DOHH2 (cell line): Measurements from ENCODE around the gene VWA5A.

Experiments used
- H3F3A ChIP-seq: fragments of 200-600 bp; sonication (generic), shearing (Covaris generic); 2 replicates; pipeline ENCODE4 v1.6.0; 2016; ENCODE audit warnings: antibody characterized with exemption, mild to moderate bottlenecking; ENCODE audit not compliant: control insufficient read depth, insufficient read depth
- H3K27ac ChIP-seq: fragments of 200-600 bp; sonication (generic); 2 replicates; pipeline ENCODE4 v1.5.1; 2014; ENCODE audit warnings: low read depth, mild to moderate bottlenecking, low read length, moderate library complexity
- H3K27me3 ChIP-seq: fragments of 200-600 bp; sonication (generic); 2 replicates; pipeline ENCODE4 v1.6.1; 2014; ENCODE audit warnings: mild to moderate bottlenecking, low read length, mixed read lengths; ENCODE audit not compliant: control insufficient read depth
- H3K36me3 ChIP-seq: fragments of 200-600 bp; sonication (generic); 2 replicates; pipeline ENCODE4 v1.6.1; 2014; ENCODE audit warnings: mild to moderate bottlenecking, low read length, moderate library complexity, mixed read lengths; ENCODE audit not compliant: control insufficient read depth
- H3K4me1 ChIP-seq: fragments of 200-600 bp; sonication (generic); 2 replicates; pipeline ENCODE4 v1.6.1; 2014; ENCODE audit warnings: mild to moderate bottlenecking, low read length, mixed read lengths; ENCODE audit not compliant: control insufficient read depth
- H3K4me2 ChIP-seq: fragments of 200-600 bp; sonication (generic); 2 replicates; pipeline ENCODE4 v1.6.0; 2014; ENCODE audit warnings: mild to moderate bottlenecking, low read length, moderate library complexity
- H3K4me3 ChIP-seq: fragments of 200-600 bp; sonication (generic); 2 replicates; pipeline ENCODE4 v1.5.1; 2014; ENCODE audit warnings: mild to moderate bottlenecking, low read length, mixed read lengths
- H3K79me2 ChIP-seq: fragments of 200-600 bp; sonication (generic); 2 replicates; pipeline ENCODE4 v1.6.1; 2014; ENCODE audit warnings: mild to moderate bottlenecking, low read length, mixed read lengths; ENCODE audit not compliant: control insufficient read depth
- H3K9me2 ChIP-seq: fragments of 200-600 bp; sonication (generic); replicated peaks from 2 replicates; pipeline ENCODE4 v1.6.1; 2014; ENCODE audit warnings: mild to moderate bottlenecking, low read length, mixed read lengths; ENCODE audit not compliant: control insufficient read depth
- H3K9me3 ChIP-seq: fragments of 200-600 bp; sonication (generic); 2 replicates; pipeline ENCODE4 v1.6.1; 2014; ENCODE audit warnings: antibody characterized with exemption, low read length, mixed read lengths; ENCODE audit not compliant: control insufficient read depth, insufficient read depth
- H4K20me1 ChIP-seq: fragments of 200-600 bp; sonication (generic); 2 replicates; pipeline ENCODE4 v1.6.0; 2014; ENCODE audit warnings: low read depth, mild to moderate bottlenecking, antibody characterized with exemption, low read length, moderate library complexity; ENCODE audit not compliant: control insufficient read depth, insufficient read depth
- CTCF ChIP-seq: fragments of 200-600 bp; sonication (generic); IDR thresholded peaks from one replicate; pipeline ENCODE4 v1.5.1; 2014; ENCODE audit warnings: antibody characterized with exemption, mild to moderate bottlenecking, low read depth, low read length; ENCODE audit not compliant: poor library complexity, severe bottlenecking
- EZH2phosphoT487 ChIP-seq: fragments of 200-600 bp; sonication (generic); IDR thresholded peaks from 2 replicates; pipeline ENCODE4 v1.6.1; 2017; ENCODE audit warnings: borderline replicate concordance, mild to moderate bottlenecking, antibody characterized with exemption, low read length, moderate library complexity, mixed read lengths

The VWA5A gene

DNA sequence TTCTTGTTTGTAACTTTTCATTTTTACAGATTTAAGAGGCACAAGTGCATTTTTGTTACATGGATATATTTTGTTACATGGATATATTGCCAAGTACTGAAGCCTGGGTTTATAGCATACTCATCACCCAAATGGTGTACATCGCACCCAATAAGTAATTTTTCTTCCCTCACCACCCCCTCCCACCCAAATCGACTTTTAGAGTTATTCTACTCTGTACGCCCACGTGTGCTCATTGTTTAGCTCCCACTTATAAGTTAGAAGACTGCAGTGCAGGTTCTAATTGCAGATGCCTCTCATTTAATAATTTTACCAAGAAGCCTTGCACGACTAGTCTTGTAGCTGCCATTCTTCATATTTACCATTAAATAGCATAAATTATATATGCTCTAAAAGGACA is 20.5 kb upstream of the VWA5A start:
- TF ChIP-seq EZH2phosphoT487: no peak
- H3K4me3 ChIP-seq: no peak overlapping the region
- no peaks in the 10 kb centered on the region for H3K36me3 ChIP-seq
- no peaks in the 10 kb centered on the region for H3F3A ChIP-seq
- H3K79me2 ChIP-seq: no peaks in the 10 kb centered on the region
- no peak overlapping the region for H3K27ac ChIP-seq
- no peak overlapping the region for H3K4me2 ChIP-seq
- H3K4me1 ChIP-seq: no peaks in the 10 kb centered on the region
- peaks cover 3% of the 10 kb centered on the region; the same call in 1 of the 2 replicates for H3K27me3 ChIP-seq
- H4K20me1 ChIP-seq: no peaks in the 10 kb centered on the region
- H3K9me3 ChIP-seq: no peaks in the 10 kb centered on the region
- no peaks in the 10 kb centered on the region for H3K9me2 ChIP-seq

DNA sequence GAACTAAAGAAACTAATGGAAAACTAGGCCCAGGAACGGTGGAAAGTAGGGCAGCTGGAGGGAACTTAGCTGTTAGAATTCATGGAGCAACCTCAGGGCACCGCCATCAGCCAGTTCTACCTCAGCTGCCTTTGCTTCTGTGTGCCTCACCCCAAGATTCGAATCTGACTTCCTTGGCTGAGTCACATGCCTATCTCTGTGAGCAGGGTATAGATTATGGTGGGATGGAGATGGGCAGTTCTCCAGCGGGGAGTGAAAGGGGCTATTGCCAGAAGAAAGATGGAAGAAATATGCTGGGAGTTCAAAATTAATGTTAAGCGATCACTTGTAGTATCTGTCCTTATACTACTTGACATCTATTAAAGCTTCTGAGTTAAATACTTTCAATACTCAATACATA is 18.9 kb upstream of the VWA5A start:
- Histone ChIP-seq H3K79me2 (no peaks in the 10 kb centered on the region), H3K27ac (no peak overlapping the region), H3K36me3 (no peaks in the 10 kb centered on the region), H3K9me2 (no peaks in the 10 kb centered on the region), H4K20me1 (no peaks in the 10 kb centered on the region), H3K4me3 (no peak overlapping the region), H3K4me1 (no peaks in the 10 kb centered on the region), H3K27me3 (no peaks in the 10 kb centered on the region), H3F3A (no peaks in the 10 kb centered on the region), H3K9me3 (no peaks in the 10 kb centered on the region), H3K4me2 (no peak overlapping the region)
- no peak for TF ChIP-seq EZH2phosphoT487

DNA sequence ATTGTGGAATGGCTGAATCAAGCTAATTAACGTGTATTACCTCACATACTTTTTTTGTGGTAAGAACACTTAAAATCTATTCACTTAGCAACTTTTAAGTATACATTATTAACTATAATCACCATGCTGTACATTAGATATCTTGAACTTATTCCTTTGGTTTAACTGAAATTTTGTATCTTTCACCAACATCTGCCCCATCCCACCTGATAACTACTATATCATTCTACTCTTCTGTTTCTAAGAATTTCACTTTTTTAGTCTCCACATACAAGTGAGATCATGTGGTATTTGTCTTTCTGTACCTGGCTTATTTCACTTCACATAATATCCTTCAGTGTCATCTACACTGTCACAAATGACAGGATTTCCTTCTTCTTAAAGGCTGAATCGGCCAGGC is 17.1 kb upstream of the VWA5A start:
- Histone ChIP-seq H3K9me3 (no peaks in the 10 kb centered on the region), H3K4me2 (no peak overlapping the region), H3K79me2 (no peaks in the 10 kb centered on the region), H3K27ac (no peak overlapping the region), H4K20me1 (no peaks in the 10 kb centered on the region), H3F3A (no peaks in the 10 kb centered on the region), H3K36me3 (no peaks in the 10 kb centered on the region), H3K27me3 (no peaks in the 10 kb centered on the region), H3K9me2 (no peaks in the 10 kb centered on the region), H3K4me1 (no peaks in the 10 kb centered on the region), H3K4me3 (no peak overlapping the region)
- TF ChIP-seq CTCF (no peak), EZH2phosphoT487 (no peak)

- no peaks in the 10 kb centered on the region for H3K27me3 ChIP-seq
Measured at GRCh38 chr11:124101737-124102136, 13.5 kb upstream of the VWA5A start.

More at GRCh38 chr11:124101737-124102136, 13.5 kb upstream of the VWA5A start:
- Histone ChIP-seq H3K27ac (no peak overlapping the region), H3K4me2 (no peak overlapping the region), H4K20me1 (no peaks in the 10 kb centered on the region), H3K4me3 (no peak overlapping the region), H3K79me2 (no peaks in the 10 kb centered on the region), H3K9me3 (no peaks in the 10 kb centered on the region), H3F3A (no peaks in the 10 kb centered on the region), H3K4me1 (no peaks in the 10 kb centered on the region), H3K36me3 (no peaks in the 10 kb centered on the region), H3K9me2 (no peaks in the 10 kb centered on the region)
- no peak for TF ChIP-seq EZH2phosphoT487
- no peak for TF ChIP-seq CTCF
